ENCODE results near the gene ZNF652. TPM values are rescaled to one million over a fixed set of nuclear protein-coding genes. Genes with fewer than 3 reads are reported as not detected.
"Not testable (repeated sequence)": the region's sequence is repeated elsewhere in the genome, so short reads cannot be mapped to it uniquely, and the experiment has no call there.

Gene ZNF652
- total and polyA plus RNA-seq, 11 donors = 7.2 to 24.5 (median 20.3) TPM

- 37 to 70% (median 46%) methylated on average over 3 of the region's 3 CpGs for WGBS, 4 donors
- Histone ChIP-seq H3K27me3 (no peaks in the 10 kb centered on the region), H3K36me3 (no peaks in the 10 kb centered on the region), H3K9me3 (peaks cover 0 to 4% (median 0%) of the 10 kb centered on the region in 12 donors), H3K4me1 (no peaks in the 10 kb centered on the region), H3K27ac (no peak overlapping the region), H3K4me3 (no peak overlapping the region)
- no peak for ATAC-seq
- no peak for TF ChIP-seq POLR2A (IDR thresholded peaks at IDR 0.05)
- TF ChIP-seq, protein P1, sequence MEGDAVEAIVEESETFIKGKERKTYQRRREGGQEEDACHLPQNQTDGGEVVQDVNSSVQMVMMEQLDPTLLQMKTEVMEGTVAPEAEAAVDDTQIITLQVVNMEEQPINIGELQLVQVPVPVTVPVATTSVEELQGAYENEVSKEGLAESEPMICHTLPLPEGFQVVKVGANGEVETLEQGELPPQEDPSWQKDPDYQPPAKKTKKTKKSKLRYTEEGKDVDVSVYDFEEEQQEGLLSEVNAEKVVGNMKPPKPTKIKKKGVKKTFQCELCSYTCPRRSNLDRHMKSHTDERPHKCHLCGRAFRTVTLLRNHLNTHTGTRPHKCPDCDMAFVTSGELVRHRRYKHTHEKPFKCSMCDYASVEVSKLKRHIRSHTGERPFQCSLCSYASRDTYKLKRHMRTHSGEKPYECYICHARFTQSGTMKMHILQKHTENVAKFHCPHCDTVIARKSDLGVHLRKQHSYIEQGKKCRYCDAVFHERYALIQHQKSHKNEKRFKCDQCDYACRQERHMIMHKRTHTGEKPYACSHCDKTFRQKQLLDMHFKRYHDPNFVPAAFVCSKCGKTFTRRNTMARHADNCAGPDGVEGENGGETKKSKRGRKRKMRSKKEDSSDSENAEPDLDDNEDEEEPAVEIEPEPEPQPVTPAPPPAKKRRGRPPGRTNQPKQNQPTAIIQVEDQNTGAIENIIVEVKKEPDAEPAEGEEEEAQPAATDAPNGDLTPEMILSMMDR (IDR thresholded peaks at IDR 0.05) = no peak
- intact Hi-C loops (cut with DNase I) = loop anchor here in 1 of 10 donors (5.0 kb wide), 1 partner anchor 51 kb away; no protein-coding TSS in a partner anchor
- no peak for DNase-seq
These were observed 84.0 kb downstream of the ZNF652 start for GRCh38 chr17:49278076-49278475.

DNA sequence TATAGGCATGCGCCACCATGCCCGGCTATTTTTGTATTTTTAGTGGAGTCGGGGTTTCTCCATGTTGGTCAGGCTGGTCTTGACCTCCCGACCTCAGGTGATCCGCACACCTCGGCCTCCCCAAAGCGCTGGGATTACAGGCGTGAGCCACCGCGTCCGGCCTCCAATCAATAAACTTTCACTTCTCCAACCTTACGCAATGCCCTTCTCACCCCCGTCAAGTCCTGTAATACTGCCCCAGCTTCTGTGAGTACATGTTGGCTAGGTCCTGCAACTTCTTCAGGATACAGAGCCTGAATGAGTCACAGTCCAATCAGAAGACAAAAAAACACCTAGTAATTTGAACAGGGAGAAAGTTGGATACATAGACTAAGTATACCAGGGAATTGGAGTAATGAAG, 84.4 kb downstream of the ZNF652 start:
- ATAC-seq (no peak), DNase-seq (no peak)
- TF ChIP-seq, protein P1 (IDR thresholded peaks at IDR 0.05) = no peak
- no peak for TF ChIP-seq POLR2A (IDR thresholded peaks at IDR 0.05)
- no peaks in the 10 kb centered on the region for H3K27me3 ChIP-seq
- no peaks in the 10 kb centered on the region for H3K36me3 ChIP-seq
- H3K4me1 ChIP-seq = no peaks in the 10 kb centered on the region
- H3K4me3 ChIP-seq = no peak overlapping the region
- H3K9me3 ChIP-seq = peaks cover 0 to 4% (median 0%) of the 10 kb centered on the region in 12 donors
- 94 to 96% (median 94%) methylated on average over 13 of the region's 13 CpGs for WGBS, 4 donors
- no peak overlapping the region for H3K27ac ChIP-seq
- intact Hi-C loops (cut with DNase I) = loop anchor here in 1 of 10 donors (5.0 kb wide), 1 partner anchor 50 kb away; no protein-coding TSS in a partner anchor

DNA sequence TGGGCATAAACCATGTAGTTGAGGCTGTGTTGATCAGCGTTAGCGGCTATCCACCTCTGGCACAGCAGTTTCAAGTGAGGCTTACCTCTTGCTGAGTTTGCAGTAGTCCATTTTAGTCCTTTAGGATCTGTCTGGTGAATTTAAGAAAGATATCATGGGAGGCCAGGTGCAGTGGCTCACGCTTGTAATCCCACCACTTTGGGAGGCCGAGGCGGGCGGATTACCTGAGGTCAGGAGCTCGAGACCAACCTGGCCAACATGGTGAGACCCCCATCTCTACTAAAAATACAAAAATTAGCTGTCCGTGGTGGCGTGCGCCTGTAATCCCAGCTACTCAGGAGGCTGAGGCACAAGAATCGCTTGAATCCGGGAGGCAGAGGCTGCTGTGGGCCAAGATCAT, 86.1 kb downstream of the ZNF652 start:
- H3K4me3 ChIP-seq, ATAC-seq, DNase-seq, H3K27me3 ChIP-seq, H3K27ac ChIP-seq, H3K9me3 ChIP-seq, H3K4me1 ChIP-seq, H3K36me3 ChIP-seq: not testable (repeated sequence)
- 90 to 98% (median 96%) methylated on average over 10 to 12 of the region's 12 CpGs for WGBS, 4 donors
- intact Hi-C loops (cut with DNase I) = loop anchor here in 1 of 10 donors (5.0 kb wide), 1 partner anchor 49 kb away; no protein-coding TSS in a partner anchor

DNA sequence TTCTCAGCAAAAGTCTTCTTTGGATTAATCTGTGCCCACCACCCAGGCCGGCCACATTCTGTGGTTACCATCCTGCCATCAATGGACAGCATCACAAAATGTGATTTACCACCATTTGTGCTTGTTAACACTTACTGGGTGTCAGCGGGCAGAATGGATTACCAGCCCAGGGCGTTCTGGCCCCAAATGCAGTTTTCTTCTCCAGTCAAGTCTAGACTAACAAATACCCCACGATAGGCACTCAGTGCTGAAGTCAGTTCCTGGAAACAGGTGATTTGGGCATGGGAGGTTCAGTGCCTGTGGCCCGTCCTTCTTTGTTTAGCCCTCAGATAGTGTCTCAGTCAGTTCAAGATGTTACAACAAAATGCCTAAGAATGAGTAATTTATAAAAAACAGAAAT, 92.7 kb downstream of the ZNF652 start:
- Histone ChIP-seq H3K36me3 (no peaks in the 10 kb centered on the region), H3K4me3 (no peak overlapping the region), H3K4me1 (no peaks in the 10 kb centered on the region), H3K9me3 (no peaks in the 10 kb centered on the region), H3K27me3 (no peaks in the 10 kb centered on the region), H3K27ac (no peak overlapping the region)
- TF ChIP-seq, protein P1 (IDR thresholded peaks at IDR 0.05) = no peak
- DNase-seq = no peak
- intact Hi-C loops (cut with DNase I) = no loop called here
- ATAC-seq = no peak
- 87 to 90% (median 90%) methylated on average over 5 of the region's 5 CpGs for WGBS, 4 donors

DNA sequence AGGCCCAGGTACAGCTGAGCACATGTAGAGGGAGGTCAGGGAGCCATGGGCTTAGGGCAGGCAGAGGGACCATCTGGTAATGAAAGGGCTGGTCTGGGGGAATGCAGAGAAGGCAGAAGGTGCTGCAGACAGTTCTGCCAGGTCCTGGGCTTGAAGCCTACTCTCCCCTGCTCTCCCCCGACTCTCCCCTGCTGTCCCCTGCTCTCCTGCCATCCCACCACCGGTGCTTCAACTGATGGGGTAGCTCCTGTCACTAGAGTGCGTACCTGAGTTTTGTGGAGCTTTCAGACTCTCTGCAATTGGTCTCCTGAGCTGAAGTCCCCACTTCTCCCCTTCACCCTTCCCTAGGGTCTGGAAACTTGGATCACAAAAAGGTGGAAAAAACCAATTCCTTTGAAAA, 94.1 kb downstream of the ZNF652 start:
- Histone ChIP-seq H3K27ac (no peak overlapping the region), H3K9me3 (no peaks in the 10 kb centered on the region), H3K4me1 (no peaks in the 10 kb centered on the region), H3K4me3 (no peak overlapping the region), H3K36me3 (no peaks in the 10 kb centered on the region), H3K27me3 (no peaks in the 10 kb centered on the region)
- intact Hi-C loops (cut with DNase I) = no loop called here
- WGBS, 4 donors = 71 to 94% (median 86%) methylated on average over 3 of the region's 3 CpGs
- no peak for ATAC-seq
- DNase-seq = no peak
- TF ChIP-seq, protein P1 (IDR thresholded peaks at IDR 0.05) = no peak
- no peak for TF ChIP-seq POLR2A (IDR thresholded peaks at IDR 0.05)
